DND-41 (cell line): ENCODE measurements around the gene RSF1.

Experiments
- EZH2 ChIP-seq: IDR thresholded peaks from 3 replicates; pipeline ENCODE4 v1.6.1; 2012; ENCODE audit warnings: borderline replicate concordance, low read depth, mild to moderate bottlenecking, moderate library complexity, low read length, inconsistent platforms; ENCODE audit not compliant: severe bottlenecking
- TF ChIP-seq, protein P1 (sequence below): IDR thresholded peaks from 2 replicates; pipeline ENCODE4 v1.5.1; 2012; ENCODE audit warnings: borderline replicate concordance, low read length, moderate library complexity, mild to moderate bottlenecking; ENCODE audit not compliant: poor library complexity, severe bottlenecking; ENCODE audit errors: extremely low read depth

DNA sequence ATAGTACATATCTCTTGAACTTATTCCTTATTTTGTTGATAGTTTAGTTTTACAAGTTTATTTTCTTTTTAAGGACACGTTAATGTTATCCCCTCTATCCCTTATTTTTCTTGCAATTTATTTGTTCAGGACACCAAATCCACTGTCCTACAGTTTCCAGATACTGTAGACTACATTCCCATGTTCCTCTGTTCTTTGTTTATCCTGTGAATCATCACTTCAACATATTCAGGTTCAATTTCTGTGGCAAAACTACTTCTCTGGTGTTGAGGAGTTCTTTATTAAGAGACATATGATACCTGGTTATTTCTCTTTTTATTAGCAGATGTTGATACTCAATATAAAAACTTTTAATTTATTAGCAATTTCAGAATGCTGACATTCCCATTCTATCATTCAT is 110.2 kb downstream of the RSF1 start:
- TF ChIP-seq, protein P1, sequence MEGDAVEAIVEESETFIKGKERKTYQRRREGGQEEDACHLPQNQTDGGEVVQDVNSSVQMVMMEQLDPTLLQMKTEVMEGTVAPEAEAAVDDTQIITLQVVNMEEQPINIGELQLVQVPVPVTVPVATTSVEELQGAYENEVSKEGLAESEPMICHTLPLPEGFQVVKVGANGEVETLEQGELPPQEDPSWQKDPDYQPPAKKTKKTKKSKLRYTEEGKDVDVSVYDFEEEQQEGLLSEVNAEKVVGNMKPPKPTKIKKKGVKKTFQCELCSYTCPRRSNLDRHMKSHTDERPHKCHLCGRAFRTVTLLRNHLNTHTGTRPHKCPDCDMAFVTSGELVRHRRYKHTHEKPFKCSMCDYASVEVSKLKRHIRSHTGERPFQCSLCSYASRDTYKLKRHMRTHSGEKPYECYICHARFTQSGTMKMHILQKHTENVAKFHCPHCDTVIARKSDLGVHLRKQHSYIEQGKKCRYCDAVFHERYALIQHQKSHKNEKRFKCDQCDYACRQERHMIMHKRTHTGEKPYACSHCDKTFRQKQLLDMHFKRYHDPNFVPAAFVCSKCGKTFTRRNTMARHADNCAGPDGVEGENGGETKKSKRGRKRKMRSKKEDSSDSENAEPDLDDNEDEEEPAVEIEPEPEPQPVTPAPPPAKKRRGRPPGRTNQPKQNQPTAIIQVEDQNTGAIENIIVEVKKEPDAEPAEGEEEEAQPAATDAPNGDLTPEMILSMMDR, result no peak
- TF ChIP-seq EZH2, result no peak
